ENCODE data around the gene RFC1. TPM values are rescaled to one million over a fixed set of nuclear protein-coding genes. Genes with fewer than 3 reads are reported as not detected.
"Not testable (repeated sequence)": the region's sequence is repeated elsewhere in the genome, so short reads cannot be mapped to it uniquely, and the experiment has no call there.

Gene RFC1
- total RNA-seq, 1 experiment from 2014 or later, result 56.8 TPM

DNA sequence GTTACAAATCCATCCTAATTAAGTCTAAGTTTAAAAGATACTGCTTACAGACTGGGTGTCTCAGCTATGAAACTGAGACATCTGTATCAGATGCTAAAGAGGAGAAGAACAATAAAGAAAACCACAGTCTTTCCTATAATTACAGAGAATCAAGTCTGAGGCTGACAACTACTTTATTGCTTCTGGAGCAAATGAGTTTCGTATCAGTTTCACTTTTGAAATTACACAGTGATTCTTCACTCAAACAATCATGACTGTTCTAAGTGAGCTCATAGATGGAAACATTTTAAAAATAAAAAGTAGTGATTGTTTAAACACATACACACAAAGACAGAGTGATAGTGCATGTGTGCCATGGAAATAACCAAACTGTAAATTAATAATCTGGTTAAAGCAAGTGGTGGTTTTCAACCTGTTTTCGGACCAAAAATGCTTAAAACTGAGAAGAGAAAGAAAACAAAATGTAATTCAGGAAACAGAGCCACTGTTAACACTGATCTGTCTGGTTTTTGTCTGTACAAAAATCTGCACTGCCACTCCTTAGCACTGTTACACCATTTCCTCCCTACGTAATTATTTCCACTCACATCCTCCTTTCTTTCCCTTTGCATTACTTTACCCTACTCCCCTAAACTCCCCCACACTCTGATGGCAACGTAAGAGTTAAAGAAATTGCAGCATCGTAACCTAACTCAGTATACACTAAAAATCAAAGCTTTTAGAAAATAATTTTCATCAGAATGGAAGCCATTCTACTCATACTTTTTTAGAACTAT lies 12.5 kb downstream of the RFC1 start:
- H3T11ph ChIP-seq (ENCODE audit: low read length), result no peak overlapping the region
- no peak overlapping the region for H2AK5ac ChIP-seq (ENCODE audit: insufficient read length, low read length)
- no peak overlapping the region for H4K91ac ChIP-seq (ENCODE audit: insufficient read length, low read depth, low read length)
- no peak overlapping the region for H3K27ac ChIP-seq (ENCODE audit: insufficient read length, low read depth, low read length)
- H3K4ac ChIP-seq (ENCODE audit: low read depth, low read length), result no peak overlapping the region
- H3K23me2 ChIP-seq (ENCODE audit: insufficient read length, low read depth, low read length, poor library complexity, severe bottlenecking), result no peaks in the 10 kb centered on the region
- H3K23ac ChIP-seq (ENCODE audit: insufficient read length, low read depth, low read length), result no peak overlapping the region
- no peaks in the 10 kb centered on the region for H3K9me3 ChIP-seq (ENCODE audit: control insufficient read depth, low read depth, low read length)
- no peaks in the 10 kb centered on the region for H4K20me1 ChIP-seq (ENCODE audit: control insufficient read depth, insufficient read depth, insufficient read length)
- H2AFZ ChIP-seq (ENCODE audit: low read length), result no peak overlapping the region
- no peak overlapping the region for H2BK20ac ChIP-seq (ENCODE audit: low read depth, low read length, poor library complexity, severe bottlenecking)
- Mint-ChIP-seq H3K27me3 (ENCODE audit: low read depth) (no peaks in the 10 kb centered on the region), H3K36me3 (ENCODE audit: insufficient read depth in 1 of 3, low read depth in 3 of 3) (peaks cover 11 to 25% (median 24%) of the 10 kb centered on the region in 3 experiments), H3K4me1 (peaks cover 2% of the 10 kb centered on the region in 2 experiments; a peak in 1 of 4 replicates), H3K4me3 (no peak overlapping the region; a peak in 1 of 5 replicates), H3K27ac (peak overlapping the region; percentile 36 to 54 (median 44); a peak in 5 of 7 replicates), H3K9me3 (no peaks in the 10 kb centered on the region)
- H3K9ac ChIP-seq (ENCODE audit: extremely low read depth, insufficient read length, low read length), result no peak overlapping the region
- H3K79me1 ChIP-seq (ENCODE audit: insufficient read depth, low read depth, low read length, poor library complexity, severe bottlenecking), result peaks cover 7% of the 10 kb centered on the region
- no peak overlapping the region for H2BK15ac ChIP-seq (ENCODE audit: low read depth, low read length)
- no peaks in the 10 kb centered on the region for H3K27me3 ChIP-seq (ENCODE audit: insufficient read depth, low read length)
- no peak overlapping the region for H4K8ac ChIP-seq (replicated peaks; ENCODE audit: insufficient read length, low read depth, low read length)
- H3K18ac ChIP-seq (ENCODE audit: insufficient read length, low read depth, low read length), result no peak overlapping the region
- H3K4me1 ChIP-seq (ENCODE audit: insufficient read depth, low read length), result no peaks in the 10 kb centered on the region
- 100% methylated on average over 1 of the region's 5 CpGs for WGBS (ENCODE audit: extremely low coverage, insufficient read length, low lambda C conversion rate)
- H2BK120ac ChIP-seq (ENCODE audit: low read depth, low read length, poor library complexity, severe bottlenecking), result no peak overlapping the region
- DNase-seq, result no peak
- no peak overlapping the region for H3K56ac ChIP-seq (ENCODE audit: insufficient read length, low read depth, low read length)
- no peak overlapping the region for H2BK5ac ChIP-seq (ENCODE audit: insufficient read length, low read length)
- no peak overlapping the region for H3K14ac ChIP-seq (ENCODE audit: insufficient read depth, low read length)
- H3K4me2 ChIP-seq (ENCODE audit: insufficient read depth, insufficient read length, low read length), result no peak overlapping the region
- TF ChIP-seq, protein P1, sequence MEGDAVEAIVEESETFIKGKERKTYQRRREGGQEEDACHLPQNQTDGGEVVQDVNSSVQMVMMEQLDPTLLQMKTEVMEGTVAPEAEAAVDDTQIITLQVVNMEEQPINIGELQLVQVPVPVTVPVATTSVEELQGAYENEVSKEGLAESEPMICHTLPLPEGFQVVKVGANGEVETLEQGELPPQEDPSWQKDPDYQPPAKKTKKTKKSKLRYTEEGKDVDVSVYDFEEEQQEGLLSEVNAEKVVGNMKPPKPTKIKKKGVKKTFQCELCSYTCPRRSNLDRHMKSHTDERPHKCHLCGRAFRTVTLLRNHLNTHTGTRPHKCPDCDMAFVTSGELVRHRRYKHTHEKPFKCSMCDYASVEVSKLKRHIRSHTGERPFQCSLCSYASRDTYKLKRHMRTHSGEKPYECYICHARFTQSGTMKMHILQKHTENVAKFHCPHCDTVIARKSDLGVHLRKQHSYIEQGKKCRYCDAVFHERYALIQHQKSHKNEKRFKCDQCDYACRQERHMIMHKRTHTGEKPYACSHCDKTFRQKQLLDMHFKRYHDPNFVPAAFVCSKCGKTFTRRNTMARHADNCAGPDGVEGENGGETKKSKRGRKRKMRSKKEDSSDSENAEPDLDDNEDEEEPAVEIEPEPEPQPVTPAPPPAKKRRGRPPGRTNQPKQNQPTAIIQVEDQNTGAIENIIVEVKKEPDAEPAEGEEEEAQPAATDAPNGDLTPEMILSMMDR (conservative IDR thresholded peaks at IDR 0.05), result no peak
- H3K79me2 ChIP-seq (ENCODE audit: insufficient read depth, low read length), result peaks cover 11% of the 10 kb centered on the region; the same call in 1 of the 2 replicates
- no peak overlapping the region for H4K5ac ChIP-seq (ENCODE audit: insufficient read length, low read depth, low read length)
- no peak overlapping the region for H2BK12ac ChIP-seq (ENCODE audit: insufficient read length, low read depth, low read length)

DNA sequence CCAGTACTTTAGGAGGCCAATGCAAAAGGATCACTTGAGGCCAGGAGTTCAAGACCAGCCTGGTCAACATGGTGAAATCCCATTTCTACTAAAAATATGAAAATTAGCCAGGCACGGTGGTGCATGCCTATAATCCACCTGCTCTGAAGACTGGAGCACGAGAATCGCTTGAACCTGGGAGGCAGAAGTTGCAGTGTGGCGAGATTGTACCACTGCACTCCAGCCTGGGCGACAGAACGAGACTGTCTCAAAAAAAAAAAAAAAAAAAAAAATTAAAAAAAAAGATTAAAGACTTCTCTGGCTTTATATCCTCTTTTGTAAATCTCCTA lies 13.0 kb downstream of the RFC1 start:
- not testable (repeated sequence) for H3K14ac ChIP-seq (ENCODE audit: insufficient read depth, low read length); H3K56ac ChIP-seq (ENCODE audit: insufficient read length, low read depth, low read length); H3K4me3 Mint-ChIP-seq; H3K18ac ChIP-seq (ENCODE audit: insufficient read length, low read depth, low read length); H3K27ac ChIP-seq (ENCODE audit: insufficient read length, low read depth, low read length); H4K91ac ChIP-seq (ENCODE audit: insufficient read length, low read depth, low read length); H3K23ac ChIP-seq (ENCODE audit: insufficient read length, low read depth, low read length); H2BK5ac ChIP-seq (ENCODE audit: insufficient read length, low read length); H4K20me1 ChIP-seq (ENCODE audit: control insufficient read depth, insufficient read depth, insufficient read length); H3K9me3 Mint-ChIP-seq; H3T11ph ChIP-seq (ENCODE audit: low read length); H3K27ac Mint-ChIP-seq; DNase-seq; H3K9me3 ChIP-seq (ENCODE audit: control insufficient read depth, low read depth, low read length); H3K4me1 ChIP-seq (ENCODE audit: insufficient read depth, low read length); H2BK120ac ChIP-seq (ENCODE audit: low read depth, low read length, poor library complexity, severe bottlenecking); H3K79me2 ChIP-seq (ENCODE audit: insufficient read depth, low read length); H3K4me1 Mint-ChIP-seq; H3K79me1 ChIP-seq (ENCODE audit: insufficient read depth, low read depth, low read length, poor library complexity, severe bottlenecking); H4K8ac ChIP-seq (replicated peaks; ENCODE audit: insufficient read length, low read depth, low read length); H2BK12ac ChIP-seq (ENCODE audit: insufficient read length, low read depth, low read length); H2AFZ ChIP-seq (ENCODE audit: low read length); H2AK5ac ChIP-seq (ENCODE audit: insufficient read length, low read length); H3K9ac ChIP-seq (ENCODE audit: extremely low read depth, insufficient read length, low read length); H3K27me3 ChIP-seq (ENCODE audit: insufficient read depth, low read length); H2BK15ac ChIP-seq (ENCODE audit: low read depth, low read length); H3K4ac ChIP-seq (ENCODE audit: low read depth, low read length); H3K23me2 ChIP-seq (ENCODE audit: insufficient read length, low read depth, low read length, poor library complexity, severe bottlenecking); H3K27me3 Mint-ChIP-seq (ENCODE audit: low read depth); H4K5ac ChIP-seq (ENCODE audit: insufficient read length, low read depth, low read length); H3K4me2 ChIP-seq (ENCODE audit: insufficient read depth, insufficient read length, low read length); H2BK20ac ChIP-seq (ENCODE audit: low read depth, low read length, poor library complexity, severe bottlenecking)
- WGBS (ENCODE audit: extremely low coverage, insufficient read length, low lambda C conversion rate), result no CpG with 5 or more reads among the region's 6 CpGs
- peaks cover 11 to 25% (median 24%) of the 10 kb centered on the region in 3 experiments for H3K36me3 Mint-ChIP-seq (ENCODE audit: insufficient read depth in 1 of 3, low read depth in 3 of 3)
